GM12872 (cell line): ENCODE data around the gene PITRM1.

Source experiments
- TF ChIP-seq, protein P1 (sequence below): IDR thresholded peaks from 3 replicates; pipeline ENCODE4 v1.5.1; 2011; ENCODE audit warnings: low read depth, mild to moderate bottlenecking, low read length, moderate library complexity; ENCODE audit not compliant: insufficient read depth

The PITRM1 gene

DNA sequence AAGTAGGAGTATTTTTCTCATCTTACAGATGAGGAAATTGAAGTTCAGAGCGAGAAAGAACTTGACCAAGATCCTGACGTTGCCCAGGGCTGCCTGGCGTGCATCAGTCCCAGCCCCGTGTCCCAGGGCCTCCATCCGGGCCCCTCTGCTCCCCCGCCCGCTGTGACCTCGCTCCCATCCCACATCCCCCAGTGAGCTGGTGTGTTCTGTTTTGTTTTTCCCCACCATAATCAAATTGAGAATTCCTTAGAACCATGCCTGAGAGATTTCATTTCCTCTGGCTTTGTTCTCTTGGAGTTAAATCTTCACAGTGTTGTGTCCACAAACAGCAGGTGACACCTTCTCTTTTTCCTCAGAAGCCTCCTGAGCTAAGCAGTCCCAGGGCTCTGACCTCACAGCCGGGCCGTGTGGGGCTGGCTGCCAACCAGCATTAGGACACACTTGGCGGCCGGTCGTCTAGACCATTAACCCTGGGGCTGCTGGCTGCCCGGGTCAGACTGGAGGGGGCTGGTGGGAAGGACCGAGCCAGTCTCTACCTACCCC, 60.9 kb downstream of the PITRM1 start:
- TF ChIP-seq, protein P1, sequence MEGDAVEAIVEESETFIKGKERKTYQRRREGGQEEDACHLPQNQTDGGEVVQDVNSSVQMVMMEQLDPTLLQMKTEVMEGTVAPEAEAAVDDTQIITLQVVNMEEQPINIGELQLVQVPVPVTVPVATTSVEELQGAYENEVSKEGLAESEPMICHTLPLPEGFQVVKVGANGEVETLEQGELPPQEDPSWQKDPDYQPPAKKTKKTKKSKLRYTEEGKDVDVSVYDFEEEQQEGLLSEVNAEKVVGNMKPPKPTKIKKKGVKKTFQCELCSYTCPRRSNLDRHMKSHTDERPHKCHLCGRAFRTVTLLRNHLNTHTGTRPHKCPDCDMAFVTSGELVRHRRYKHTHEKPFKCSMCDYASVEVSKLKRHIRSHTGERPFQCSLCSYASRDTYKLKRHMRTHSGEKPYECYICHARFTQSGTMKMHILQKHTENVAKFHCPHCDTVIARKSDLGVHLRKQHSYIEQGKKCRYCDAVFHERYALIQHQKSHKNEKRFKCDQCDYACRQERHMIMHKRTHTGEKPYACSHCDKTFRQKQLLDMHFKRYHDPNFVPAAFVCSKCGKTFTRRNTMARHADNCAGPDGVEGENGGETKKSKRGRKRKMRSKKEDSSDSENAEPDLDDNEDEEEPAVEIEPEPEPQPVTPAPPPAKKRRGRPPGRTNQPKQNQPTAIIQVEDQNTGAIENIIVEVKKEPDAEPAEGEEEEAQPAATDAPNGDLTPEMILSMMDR: no peak

GRCh38 chr10:3110782-3111620, 61.6 kb downstream of the PITRM1 start:
- TF ChIP-seq, protein P1: no peak

GRCh38 chr10:3109633-3110032, 62.9 kb downstream of the PITRM1 start:
- TF ChIP-seq, protein P1: no peak

- TF ChIP-seq, protein P1: no peak
Measured at GRCh38 chr10:3109196-3109595, 63.4 kb downstream of the PITRM1 start.

DNA sequence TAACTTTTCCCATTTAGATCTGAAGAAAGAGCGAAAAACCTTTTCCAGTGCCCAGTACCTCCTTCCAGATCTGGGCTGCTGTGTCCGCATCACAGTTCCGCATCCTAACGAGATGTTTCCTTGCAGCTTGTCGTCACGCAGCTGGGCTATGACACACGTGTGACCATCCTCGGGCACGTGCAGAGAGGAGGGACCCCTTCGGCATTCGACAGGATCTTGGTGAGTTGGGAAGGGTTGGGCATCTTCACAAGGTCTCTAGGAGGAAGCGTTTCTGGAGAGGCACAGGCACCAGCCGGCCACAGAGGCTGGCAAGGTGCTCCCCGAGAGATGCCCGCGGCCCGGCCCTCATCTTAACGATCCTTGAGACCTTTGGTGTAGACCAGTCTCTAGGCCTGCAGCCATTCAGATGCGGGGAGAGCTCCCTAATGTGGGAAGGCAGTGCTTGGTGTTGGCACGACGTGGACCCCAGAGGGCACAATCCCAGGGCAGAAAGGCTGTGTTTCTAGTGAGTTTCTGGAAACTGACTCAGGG, 63.9 kb downstream of the PITRM1 start:
- TF ChIP-seq, protein P1: no peak

GRCh38 chr10:3108033-3108432, 64.5 kb downstream of the PITRM1 start:
- TF ChIP-seq, protein P1: no peak

DNA sequence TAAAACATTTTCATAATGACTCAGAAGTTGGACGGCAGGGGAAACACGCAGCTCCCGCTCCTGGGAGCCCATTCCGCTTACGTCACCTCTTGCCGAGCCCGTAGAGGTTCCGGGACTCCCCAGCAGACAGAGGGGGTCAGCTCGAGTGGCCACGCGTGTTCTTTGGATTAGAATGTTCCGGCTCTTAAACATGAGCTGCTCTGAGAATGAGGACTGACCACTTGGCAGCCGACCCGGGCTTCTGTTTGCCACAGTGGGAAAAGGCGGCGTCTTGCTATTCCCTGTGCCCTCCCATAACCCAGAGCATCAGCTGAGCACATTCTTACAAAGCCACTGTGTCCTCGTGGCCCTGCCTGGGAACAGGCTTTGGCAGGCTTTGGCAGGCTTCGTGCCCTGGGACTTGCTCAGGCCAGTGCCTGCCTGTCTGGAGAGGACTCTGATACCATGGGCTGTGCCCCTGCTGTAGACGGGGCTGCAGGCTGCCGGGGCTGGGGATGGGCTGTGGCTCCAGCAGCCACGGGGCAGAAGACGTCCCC, 65.1 kb downstream of the PITRM1 start:
- TF ChIP-seq, protein P1: no peak
